ENCODE data around the gene FRAT2.
A peak's percentile ranks its signal among the peaks of the same experiment; 100 is the strongest.

The FRAT2 gene

GRCh38 chr10:97319671-97320479 is 14.7 kb downstream of the FRAT2 start:
- peak; percentile 59 for DNase-seq
- H3K27me3 ChIP-seq = no peaks in the 10 kb centered on the region
- H3K4me1 ChIP-seq = no peaks in the 10 kb centered on the region
- H3K4me3 ChIP-seq (ENCODE audit: low read depth, low read length) = peak overlapping the region; percentile 68
- H3K36me3 ChIP-seq = no peaks in the 10 kb centered on the region
- TF ChIP-seq CTCF (IDR thresholded peaks at IDR 0.05; ENCODE audit: low read depth, low read length) = no peak
- no peaks in the 10 kb centered on the region for H3K9me3 ChIP-seq

- peak within 1 kb of the TSS; percentile 68 for H3K4me3 ChIP-seq (ENCODE audit: low read depth, low read length)
- no peaks in the 10 kb centered on the region for H3K36me3 ChIP-seq
- no peaks in the 10 kb centered on the region for H3K4me1 ChIP-seq
- H3K9me3 ChIP-seq = no peaks in the 10 kb centered on the region
- no peaks in the 10 kb centered on the region for H3K27me3 ChIP-seq
- no peak for TF ChIP-seq CTCF (IDR thresholded peaks at IDR 0.05; ENCODE audit: low read depth, low read length)
- peak; percentile 87 for DNase-seq
These were observed 15.5 kb downstream of the FRAT2 start, which contains the start of gene FRAT1 for GRCh38 chr10:97318772-97319651. TSS of gene FRAT1 (plus strand) at chr10:97319271. CDS start at chr10:97319454, 183 bp downstream.

GRCh38 chr10:97314671-97315070 is 19.9 kb downstream of the FRAT2 start:
- H3K9me3 ChIP-seq = no peaks in the 10 kb centered on the region
- no peak overlapping the region for H3K4me3 ChIP-seq (ENCODE audit: low read depth, low read length)
- no peak for DNase-seq
- H3K4me1 ChIP-seq = no peaks in the 10 kb centered on the region
- TF ChIP-seq CTCF (IDR thresholded peaks at IDR 0.05; ENCODE audit: low read depth, low read length) = no peak
- no peaks in the 10 kb centered on the region for H3K36me3 ChIP-seq
- no peaks in the 10 kb centered on the region for H3K27me3 ChIP-seq

- Histone ChIP-seq H3K9me3 (no peaks in the 10 kb centered on the region), H3K36me3 (no peaks in the 10 kb centered on the region), H3K4me3 (ENCODE audit: low read depth, low read length) (no peak overlapping the region), H3K4me1 (no peaks in the 10 kb centered on the region), H3K27me3 (no peaks in the 10 kb centered on the region)
- DNase-seq = no peak
- TF ChIP-seq CTCF (IDR thresholded peaks at IDR 0.05; ENCODE audit: low read depth, low read length) = no peak
These were observed 21.6 kb downstream of the FRAT2 start for GRCh38 chr10:97312897-97313296.

- no peaks in the 10 kb centered on the region for H3K4me1 ChIP-seq
- no peak for DNase-seq
- H3K4me3 ChIP-seq (ENCODE audit: low read depth, low read length) = no peak overlapping the region
- no peaks in the 10 kb centered on the region for H3K27me3 ChIP-seq
- no peak for TF ChIP-seq CTCF (IDR thresholded peaks at IDR 0.05; ENCODE audit: low read depth, low read length)
- H3K9me3 ChIP-seq = no peaks in the 10 kb centered on the region
- H3K36me3 ChIP-seq = no peaks in the 10 kb centered on the region
These were observed 23.4 kb downstream of the FRAT2 start for GRCh38 chr10:97311111-97311626.

Measured in BE2C (cell line).